Left lung (tissue), 10 donors: Measurements from ENCODE around the gene SWI5. TPM values are rescaled to one million over a fixed set of nuclear protein-coding genes. Genes with fewer than 3 reads are reported as not detected.

Experiments used
- ATAC-seq: fragments of 200-7000 bp; cut with Tn5 transposase; one replicate; pipeline ENCODE4 v1.9.1; 2020; ENCODE audit warnings: moderate library complexity
- DNase-seq, 4 donors: peaks; one replicate each; pipeline ENCODE4 v3.0.0-alpha.2; 2013 to 2020
- H3K27ac ChIP-seq, 2 donors: fragments of 200-600 bp; sonication (generic) in 1 of 2; one replicate each; pipeline versions ENCODE4 v1.5.0 to v1.8.0; 2020 to 2021
- H3K27me3 ChIP-seq, 2 donors: fragments of 200-600 bp; sonication (generic) in 1 of 2; one replicate each; pipeline versions ENCODE4 v1.5.0 to v1.8.0; 2020 to 2021
- H3K36me3 ChIP-seq, 2 donors: fragments of 200-600 bp; sonication (generic) in 1 of 2; one replicate each; pipeline versions ENCODE4 v1.5.0 to v1.8.0; 2020 to 2021
- H3K4me1 ChIP-seq, 2 donors: fragments of 200-600 bp; one replicate each; pipeline ENCODE4 v1.8.0; 2021
- H3K4me3 ChIP-seq, 2 donors: fragments of 200-600 bp; sonication (generic) in 1 of 2; one replicate each; pipeline versions ENCODE4 v1.5.0 to v1.8.0; 2020 to 2021; ENCODE audit warnings: mild to moderate bottlenecking in 1 of 2
- H3K9me3 ChIP-seq, 2 donors: fragments of 200-600 bp; sonication (generic) in 1 of 2; one replicate each; pipeline versions ENCODE4 v1.5.0 to v1.8.0; 2020 to 2021
- CTCF ChIP-seq, 2 donors: fragments of 200-600 bp; sonication (generic) in 1 of 2; IDR thresholded peaks; one replicate each; pipeline versions ENCODE4 v1.5.0 to v1.8.0; 2021; ENCODE audit warnings: antibody characterized with exemption in 2 of 2
- intact Hi-C, 2 donors: fragments of 100-400 bp; cut with DNase I; formaldehyde crosslinking; loops; one replicate each; pipeline versions ENCODE4 v1.11.2 to v1.14.2; 2022
- polyA plus RNA-seq, 6 donors: library from polyadenylated mRNA; unstranded; fragments of 120-200 nt; gene quantifications; one replicate each; pipeline ENCODE4 v1.2.1, GENCODE V29; 2013; ENCODE audit not compliant: insufficient read length in 6 of 6
- total RNA-seq, 2 donors: library from RNA; stranded (reverse); fragmentation: NEBNext Ultra II Directional; extraction: Animal tissue kit (Norgen Biotek cat#: 25700); gene quantifications; one replicate each; pipeline ENCODE4 v1.2.1, GENCODE V29; 2021
- donor health status: DM: no; HTN: yes; CAD: no.
- donor health status: DM: no; HTN: no; CAD: no.

Gene SWI5
- total and polyA plus RNA-seq, 8 donors, result 16.2 to 36.9 (median 31.7) TPM

GRCh38 chr9:128253991-128254346 is 22.1 kb upstream of the SWI5 start:
- peaks cover 9 to 19% of the 10 kb centered on the region in 2 donors for H3K4me1 ChIP-seq
- H3K9me3 ChIP-seq, result no peaks in the 10 kb centered on the region
- no peak for ATAC-seq
- peaks cover 0 to 37% of the 10 kb centered on the region in 2 donors for H3K36me3 ChIP-seq
- H3K27me3 ChIP-seq, result peaks cover 0 to 15% of the 10 kb centered on the region in 2 donors
- DNase-seq, result no peak
- H3K27ac ChIP-seq, result no peak overlapping the region
- intact Hi-C loops, result no loop called here
- TF ChIP-seq CTCF (IDR thresholded peaks at IDR 0.05), result no peak
- H3K4me3 ChIP-seq, result no peak overlapping the region

- Histone ChIP-seq H3K27me3 (peaks cover 0 to 15% of the 10 kb centered on the region in 2 donors), H3K36me3 (peaks cover 0 to 41% of the 10 kb centered on the region in 2 donors), H3K4me1 (peaks cover 9 to 19% of the 10 kb centered on the region in 2 donors), H3K27ac (no peak overlapping the region), H3K9me3 (no peaks in the 10 kb centered on the region), H3K4me3 (no peak overlapping the region)
- intact Hi-C loops, result no loop called here
- no peak for DNase-seq
- no peak for ATAC-seq
- TF ChIP-seq CTCF (IDR thresholded peaks at IDR 0.05), result no peak
Measured at GRCh38 chr9:128254362-128254761, 21.7 kb upstream of the SWI5 start.

GRCh38 chr9:128254855-128255759 is 21.0 kb upstream of the SWI5 start:
- peaks cover 0 to 48% of the 10 kb centered on the region in 2 donors for H3K36me3 ChIP-seq
- DNase-seq (peak in 3 of 4 donors; percentile 41 to 89 (median 66)), ATAC-seq (peak; percentile 43)
- H3K27ac ChIP-seq, result no peak overlapping the region
- peak; percentile 70 to 83 for TF ChIP-seq CTCF (IDR thresholded peaks at IDR 0.05)
- no peaks in the 10 kb centered on the region for H3K9me3 ChIP-seq
- H3K4me3 ChIP-seq, result no peak overlapping the region
- intact Hi-C loops, result no loop called here
- peaks cover 9 to 14% of the 10 kb centered on the region in 2 donors for H3K4me1 ChIP-seq
- peaks cover 0 to 15% of the 10 kb centered on the region in 2 donors for H3K27me3 ChIP-seq

- DNase-seq (no peak), ATAC-seq (no peak)
- Histone ChIP-seq H3K4me3 (no peak overlapping the region), H3K36me3 (peaks cover 0 to 70% of the 10 kb centered on the region in 2 donors), H3K27me3 (no peaks in the 10 kb centered on the region), H3K4me1 (no peaks in the 10 kb centered on the region), H3K9me3 (no peaks in the 10 kb centered on the region), H3K27ac (no peak overlapping the region)
- no peak for TF ChIP-seq CTCF (IDR thresholded peaks at IDR 0.05)
- intact Hi-C loops, result no loop called here
Measured at GRCh38 chr9:128257086-128257825, 18.8 kb upstream of the SWI5 start.

GRCh38 chr9:128257907-128258306 is 18.2 kb upstream of the SWI5 start:
- intact Hi-C loops, result no loop called here
- H3K36me3 ChIP-seq, result peaks cover 0 to 76% of the 10 kb centered on the region in 2 donors
- no peak overlapping the region for H3K27ac ChIP-seq
- ATAC-seq (no peak), DNase-seq (no peak)
- TF ChIP-seq CTCF (IDR thresholded peaks at IDR 0.05), result no peak
- no peaks in the 10 kb centered on the region for H3K9me3 ChIP-seq
- no peak overlapping the region for H3K4me3 ChIP-seq
- H3K27me3 ChIP-seq, result no peaks in the 10 kb centered on the region
- no peaks in the 10 kb centered on the region for H3K4me1 ChIP-seq
